NCI-H1105 (cell line): Measurements from ENCODE around the gene FAM163A.
"Not testable (repeated sequence)": the region's sequence is repeated elsewhere in the genome, so short reads cannot be mapped to it uniquely, and the experiment has no call there.

Experiments
- DNase-seq: peaks from one replicate; lab custom pipeline; 2025; lab: John Stamatoyannopoulos, UW

The FAM163A gene

GRCh38 chr1:179793281-179793680, 50.2 kb downstream of the FAM163A start:
- DNase-seq: no peak

GRCh38 chr1:179794146-179794545, 51.1 kb downstream of the FAM163A start:
- no peak for DNase-seq

- DNase-seq: no peak
Measured at GRCh38 chr1:179794669-179795068, 51.6 kb downstream of the FAM163A start.

- no peak for DNase-seq
Measured at GRCh38 chr1:179798213-179798863, 55.2 kb downstream of the FAM163A start.

- DNase-seq: no peak
Measured at GRCh38 chr1:179798864-179799516, 55.9 kb downstream of the FAM163A start.

GRCh38 chr1:179800481-179800880, 57.4 kb downstream of the FAM163A start:
- DNase-seq: no peak

- DNase-seq: peak; percentile 9
Measured at GRCh38 chr1:179803104-179803503, 60.0 kb downstream of the FAM163A start.

- no peak for DNase-seq
Measured at GRCh38 chr1:179803918-179804317, 60.8 kb downstream of the FAM163A start.

- not testable (repeated sequence) for DNase-seq
Measured at GRCh38 chr1:179804417-179804816, 61.3 kb downstream of the FAM163A start.

- DNase-seq: no peak
Measured at GRCh38 chr1:179805291-179806195, 62.5 kb downstream of the FAM163A start.

GRCh38 chr1:179806333-179806732, 63.2 kb downstream of the FAM163A start:
- DNase-seq: no peak

- no peak for DNase-seq
Measured at GRCh38 chr1:179807291-179807690, 64.2 kb downstream of the FAM163A start.

- DNase-seq: no peak
Measured at GRCh38 chr1:179807691-179808485, 64.8 kb downstream of the FAM163A start.

- no peak for DNase-seq
Measured at GRCh38 chr1:179808503-179808902, 65.4 kb downstream of the FAM163A start.

- peak; percentile 68 for DNase-seq
Measured at GRCh38 chr1:179809506-179810366, 66.6 kb downstream of the FAM163A start.

- DNase-seq: no peak
Measured at GRCh38 chr1:179810367-179810715, 67.2 kb downstream of the FAM163A start.

GRCh38 chr1:179812501-179813292, 69.6 kb downstream of the FAM163A start:
- peak; percentile 14 for DNase-seq

GRCh38 chr1:179813626-179814545, 70.8 kb downstream of the FAM163A start:
- DNase-seq: no peak

- peak; percentile 89 for DNase-seq
Measured at GRCh38 chr1:179814546-179814838, 71.4 kb downstream of the FAM163A start.
